Forelimb muscle (tissue), 1 donor: ENCODE results near the gene BCAS3. TPM values are rescaled to one million over a fixed set of nuclear protein-coding genes. Genes with fewer than 3 reads are reported as not detected.
"Not testable (repeated sequence)": the region's sequence is repeated elsewhere in the genome, so short reads cannot be mapped to it uniquely, and the experiment has no call there.

Source experiments
- DNase-seq: peaks from one replicate; pipeline ENCODE4 v3.0.0-alpha.2; 2013; ENCODE audit warnings: low read depth
- polyA plus RNA-seq: library from polyadenylated mRNA; unstranded; fragments of 120-200 nt; gene quantifications from one replicate; pipeline ENCODE4 v1.2.1, GENCODE V29; 2013; ENCODE audit not compliant: insufficient read length

Gene BCAS3
- polyA plus RNA-seq, 1 donor, result 10.1 TPM

DNA sequence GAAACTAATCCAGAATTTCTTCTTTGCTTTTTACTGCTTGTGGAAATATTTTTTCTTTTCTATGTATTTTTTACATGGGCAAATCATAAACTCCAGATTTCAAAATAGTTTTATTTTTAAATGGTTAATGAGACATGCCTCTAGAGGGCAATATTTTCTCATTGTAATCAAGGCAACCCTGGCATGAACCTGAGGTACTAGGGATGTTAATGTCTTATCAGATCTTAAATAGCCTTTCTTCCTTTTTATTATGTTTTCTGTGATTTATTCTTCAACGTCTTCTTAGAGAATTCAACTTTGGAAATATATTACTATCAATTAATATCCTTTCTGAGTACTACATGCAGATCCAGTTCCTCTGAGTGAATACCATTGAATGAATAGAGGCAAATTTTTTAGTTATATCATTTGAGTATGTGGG, 324.7 kb downstream of the BCAS3 start:
- no peak for DNase-seq

DNA sequence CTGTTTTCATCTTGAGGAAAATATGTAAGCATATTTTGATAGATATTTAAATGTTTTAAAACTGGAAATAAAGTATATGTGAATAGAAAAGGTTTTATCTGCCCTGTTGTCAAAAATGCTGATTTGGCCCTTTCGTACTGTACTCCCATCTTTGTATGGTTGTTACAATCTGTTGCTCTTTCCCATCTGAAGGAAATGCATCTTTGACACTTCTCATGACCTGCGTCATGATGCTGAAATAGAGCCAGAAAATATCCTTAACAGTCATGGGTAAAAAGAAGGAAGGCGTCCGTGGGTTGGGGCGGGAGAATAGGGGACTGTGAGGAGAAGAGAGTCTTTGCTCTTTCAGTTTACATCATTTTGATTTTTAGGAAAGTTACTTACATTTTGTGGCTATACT, 327.7 kb downstream of the BCAS3 start:
- no peak for DNase-seq

DNA sequence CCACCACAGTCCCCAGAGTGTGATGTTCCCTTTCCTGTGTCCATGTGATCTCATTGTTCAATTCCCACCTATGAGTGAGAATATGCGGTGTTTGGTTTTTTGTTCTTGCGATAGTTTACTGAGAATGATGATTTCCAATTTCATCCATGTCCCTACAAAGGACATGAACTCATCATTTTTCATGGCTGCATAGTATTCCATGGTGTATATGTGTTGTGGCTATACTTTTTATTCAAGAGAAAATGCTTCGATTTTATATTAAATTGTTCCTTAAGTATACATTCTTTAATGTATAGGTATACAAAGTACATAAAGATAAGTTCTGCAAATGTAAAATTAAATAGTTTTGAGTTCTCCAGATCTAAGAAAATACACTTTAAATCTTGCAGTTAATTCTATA, 328.3 kb downstream of the BCAS3 start:
- not testable (repeated sequence) for DNase-seq

DNA sequence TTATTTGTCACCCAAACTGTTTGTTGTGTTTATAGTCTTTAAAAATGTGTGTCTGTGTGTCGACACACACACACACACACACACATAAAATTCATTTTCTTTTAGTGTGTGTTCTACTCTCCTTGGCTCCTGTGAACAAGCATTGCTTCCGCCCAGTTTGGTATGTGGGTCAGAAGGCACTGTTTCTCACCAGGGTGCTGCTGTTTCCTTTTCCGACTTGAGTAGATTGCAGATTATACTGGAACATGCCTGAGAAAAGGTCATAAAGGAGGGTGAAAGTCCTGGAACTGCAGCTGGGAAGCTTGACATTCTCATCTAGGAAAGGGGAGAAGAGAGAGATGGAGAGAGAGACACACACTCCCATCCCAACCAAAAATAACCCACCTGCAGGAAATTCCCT, 330.3 kb downstream of the BCAS3 start:
- DNase-seq, result no peak

DNA sequence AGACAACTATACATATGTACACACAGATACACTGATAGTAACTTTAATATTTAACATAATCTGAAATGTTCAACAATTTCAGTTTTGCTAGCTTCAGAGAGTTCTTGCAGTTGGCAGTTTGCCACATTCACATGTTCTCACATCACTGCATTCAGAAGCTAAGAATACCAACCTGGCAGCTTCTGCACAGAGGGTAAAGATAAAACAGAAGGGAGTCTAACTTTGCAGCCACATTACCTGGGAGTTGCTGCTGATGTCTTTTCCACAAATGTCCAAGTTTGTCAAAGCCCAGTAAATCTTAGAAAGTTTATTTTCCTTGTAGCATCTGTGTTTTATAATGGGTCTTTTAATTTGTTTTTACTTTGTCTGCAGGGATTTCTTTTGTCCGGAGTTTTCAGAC, 332.0 kb downstream of the BCAS3 start:
- DNase-seq, result no peak

DNA sequence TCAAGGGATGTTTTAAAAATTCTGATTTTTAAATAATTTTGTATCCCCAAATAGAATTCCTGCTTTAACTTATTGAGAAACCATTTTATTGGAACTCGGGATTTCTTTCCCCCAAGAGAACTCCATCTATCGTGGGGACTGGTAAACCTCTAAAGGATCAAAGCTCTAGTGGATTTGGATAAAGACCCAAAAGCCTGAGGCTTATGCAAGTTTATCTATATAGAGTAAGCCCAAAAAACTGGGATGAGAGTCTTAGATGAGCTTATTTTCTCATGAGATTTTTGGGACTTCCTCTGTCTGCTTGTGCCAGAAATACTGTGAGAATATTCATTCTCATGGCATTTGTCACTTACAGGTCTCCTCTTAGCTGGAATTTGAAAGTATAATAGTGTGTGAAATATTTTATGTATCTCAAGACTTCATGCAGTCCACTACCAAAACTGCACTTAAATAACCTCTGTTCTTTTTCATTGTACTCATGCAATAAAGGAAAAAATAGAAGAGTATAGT, 333.1 kb downstream of the BCAS3 start:
- DNase-seq, result no peak

DNA sequence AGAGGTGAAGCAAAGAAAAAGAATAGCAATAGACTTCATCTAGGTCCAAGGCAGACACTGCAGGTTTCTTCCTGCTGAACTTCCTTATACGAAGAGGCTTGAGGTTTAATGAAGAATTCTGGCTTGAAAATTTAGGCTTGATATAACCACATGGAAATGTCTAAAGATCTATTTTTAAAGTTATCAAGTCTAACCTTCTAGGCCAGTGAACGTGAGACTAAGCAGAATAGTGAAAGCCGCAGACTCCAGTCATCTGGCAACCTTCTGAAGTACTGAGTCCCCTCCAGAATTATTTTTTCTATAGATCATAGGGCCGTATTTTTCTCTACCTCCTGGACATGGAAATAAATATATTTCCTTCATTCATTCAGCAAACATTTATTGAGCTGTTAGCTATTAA, 333.6 kb downstream of the BCAS3 start:
- no peak for DNase-seq

DNA sequence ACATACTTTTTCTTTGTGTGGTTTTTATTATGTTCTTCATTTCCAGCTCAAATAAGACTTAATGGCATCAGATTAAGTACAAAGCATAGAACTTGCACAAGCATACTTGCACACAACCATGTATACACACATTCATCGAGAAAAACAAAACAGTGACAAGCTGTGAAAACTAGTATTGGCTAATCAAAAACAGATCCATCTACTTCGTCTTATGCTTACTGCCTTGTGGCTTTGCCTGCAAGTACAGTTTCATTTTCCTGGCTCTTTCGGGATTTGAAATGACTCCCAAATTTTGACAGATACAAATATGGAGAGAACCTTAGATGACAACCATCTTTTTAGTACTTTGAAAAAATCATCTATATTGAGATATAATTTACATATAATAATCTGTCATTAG, 338.3 kb downstream of the BCAS3 start:
- DNase-seq, result no peak

DNA sequence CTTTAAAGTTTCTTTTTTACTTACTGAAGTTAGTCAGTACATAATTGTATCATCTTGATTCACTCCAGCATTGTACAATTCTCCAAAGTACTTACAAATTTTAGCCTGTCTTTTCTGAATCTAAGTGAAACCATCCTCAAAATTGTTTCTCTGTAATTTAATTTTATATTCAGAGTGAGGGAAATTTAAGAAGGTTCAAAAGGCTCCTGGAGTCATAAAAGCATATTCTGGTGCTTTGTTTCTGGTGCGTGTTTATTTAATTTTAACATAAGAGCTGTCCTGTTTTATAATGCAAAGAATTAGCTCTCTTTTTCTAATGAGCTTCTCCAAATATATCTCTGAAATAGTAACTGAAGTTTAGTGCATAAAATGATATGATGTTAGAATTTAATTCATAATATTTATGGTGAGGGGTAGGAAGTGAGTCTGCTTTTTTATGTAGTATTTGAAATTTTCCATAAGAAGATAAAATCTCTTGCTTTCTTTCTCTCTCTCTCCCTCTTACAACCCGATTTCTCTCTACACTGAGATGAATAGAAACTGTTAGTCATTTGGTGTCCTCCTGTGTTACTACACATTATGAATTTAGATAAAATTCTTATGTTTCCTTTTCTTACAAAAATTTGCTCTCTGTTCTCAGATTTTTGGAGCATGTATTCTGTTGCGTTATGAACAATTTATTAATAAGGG, 339.8 kb downstream of the BCAS3 start:
- no peak for DNase-seq

DNA sequence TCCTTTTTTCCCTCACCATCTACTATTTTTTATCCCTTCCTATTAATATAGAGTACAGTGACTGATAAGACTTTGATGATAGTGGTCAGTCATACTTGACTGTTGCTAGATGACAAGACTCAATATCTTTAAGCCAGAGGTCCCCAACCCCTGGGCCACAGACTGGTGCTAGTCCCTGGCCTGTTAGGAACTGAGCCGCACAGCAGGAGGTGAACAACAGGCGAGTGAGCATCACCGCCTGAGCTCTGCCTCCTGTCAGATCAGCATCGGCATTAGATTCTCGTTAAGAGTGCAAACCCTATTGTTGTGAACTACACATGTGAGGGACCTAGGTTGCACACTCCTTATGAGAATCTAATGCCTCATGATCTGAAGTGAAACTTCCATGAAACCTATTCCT, 341.3 kb downstream of the BCAS3 start:
- DNase-seq, result no peak

DNA sequence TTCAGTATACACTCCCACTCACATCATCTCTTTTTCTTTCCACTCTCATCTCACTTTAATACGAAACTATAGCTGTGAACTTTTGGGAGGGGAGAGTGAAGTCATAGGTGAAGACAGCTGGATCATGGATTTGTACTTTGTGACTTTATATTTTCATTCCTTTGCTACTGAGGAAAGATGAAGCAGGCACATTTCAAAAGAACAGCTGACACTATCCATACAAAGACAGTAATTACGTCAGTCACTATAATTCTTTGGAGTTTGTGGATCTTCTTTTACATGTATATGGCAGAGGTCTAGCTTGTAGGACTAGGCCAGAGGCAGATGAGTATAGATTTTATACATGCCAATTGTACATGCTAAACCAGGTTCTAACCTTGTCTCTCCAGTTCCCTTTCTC, 346.3 kb downstream of the BCAS3 start:
- no peak for DNase-seq

DNA sequence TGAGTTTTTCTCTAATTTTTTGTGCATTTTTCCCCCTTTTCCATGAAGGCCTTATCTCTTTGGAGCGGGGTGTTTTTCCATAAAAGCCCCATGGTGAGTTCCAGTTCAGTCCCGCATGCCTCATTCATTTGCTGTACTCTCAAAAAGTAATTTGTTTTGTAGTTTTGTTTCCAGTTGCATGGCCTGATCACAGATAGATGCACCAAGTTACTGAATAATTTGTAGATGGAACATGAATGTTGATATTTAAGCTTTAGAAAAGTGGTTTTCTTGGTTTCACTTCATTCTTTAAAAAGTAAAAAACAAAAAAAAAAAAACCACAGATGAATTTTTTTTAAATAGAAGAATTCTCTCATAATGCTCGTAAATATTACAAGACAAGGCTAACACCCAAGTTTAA, 349.2 kb downstream of the BCAS3 start:
- no peak for DNase-seq

DNA sequence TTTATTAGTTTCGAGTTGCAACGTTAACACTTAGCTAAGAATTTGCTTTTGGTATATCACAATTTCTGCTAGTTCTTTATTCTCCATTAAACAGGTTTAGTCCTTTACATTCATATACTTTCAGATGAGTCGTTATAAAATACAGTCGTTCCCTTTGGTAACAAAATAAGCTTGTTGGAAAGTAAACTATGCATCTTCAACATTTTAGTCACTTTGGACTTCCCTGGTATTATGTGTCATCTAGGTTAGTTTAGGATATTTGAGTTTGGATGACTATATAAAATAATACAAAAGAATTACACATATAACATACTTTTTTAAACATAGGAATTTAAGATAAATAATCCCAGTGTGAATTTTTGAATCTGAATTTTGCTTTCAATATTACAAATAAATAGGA, 351.5 kb downstream of the BCAS3 start:
- DNase-seq, result no peak

DNA sequence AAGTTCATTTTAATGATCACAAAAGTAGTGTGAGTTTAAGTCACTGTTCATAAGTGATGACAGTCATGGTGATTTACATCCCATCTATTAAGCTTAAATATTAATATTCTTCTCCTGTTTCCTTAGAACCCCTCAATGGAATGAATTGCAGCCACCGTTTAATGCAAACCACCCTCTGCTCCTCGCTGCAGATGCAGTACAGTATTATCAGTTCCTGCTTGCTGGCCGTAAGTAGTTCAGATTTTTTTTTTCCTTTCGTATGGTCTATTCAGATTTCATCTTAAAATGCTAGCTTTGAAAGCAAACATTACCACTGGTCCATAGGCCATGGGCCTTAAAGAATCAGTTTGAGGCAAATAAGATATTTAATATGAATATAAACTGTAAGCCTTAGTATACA, 363.0 kb downstream of the BCAS3 start:
- DNase-seq, result no peak

DNA sequence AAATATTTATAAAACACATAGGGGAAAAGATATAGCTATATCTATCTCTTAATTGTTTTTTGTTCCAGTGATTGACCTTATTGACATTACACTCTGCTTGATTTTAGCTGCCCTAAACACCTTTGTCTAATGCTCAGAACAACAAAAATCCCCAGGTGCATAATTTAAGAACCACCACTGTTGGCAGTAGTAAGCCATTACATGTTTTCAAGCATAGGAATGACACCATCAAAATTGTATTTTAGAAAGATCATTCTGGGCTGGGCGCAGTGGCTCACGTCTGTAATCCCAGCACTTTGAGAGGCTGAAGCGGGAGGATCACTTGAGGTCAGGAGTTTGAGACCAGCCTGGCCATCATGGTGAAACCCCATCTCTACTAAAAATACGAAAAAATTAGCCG, 364.7 kb downstream of the BCAS3 start:
- not testable (repeated sequence) for DNase-seq

DNA sequence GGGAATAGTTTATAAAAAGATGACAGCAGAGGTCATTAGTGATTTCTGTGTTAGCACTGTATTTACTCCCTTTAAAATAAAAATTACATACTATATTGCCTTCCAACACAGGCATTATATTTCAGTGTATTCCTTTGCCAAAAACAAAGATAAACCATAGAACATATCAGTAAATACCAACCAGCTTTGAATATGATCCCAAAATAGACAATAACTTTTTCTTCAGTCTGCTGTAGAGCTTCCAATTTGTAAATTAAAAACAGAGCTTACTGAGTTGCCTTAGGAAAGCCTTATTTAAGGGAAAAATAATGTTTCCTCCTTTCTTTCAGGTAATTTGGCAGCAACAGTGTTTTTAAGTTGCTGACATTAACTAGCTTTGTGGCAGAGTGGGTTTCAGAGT, 369.9 kb downstream of the BCAS3 start:
- no peak for DNase-seq

DNA sequence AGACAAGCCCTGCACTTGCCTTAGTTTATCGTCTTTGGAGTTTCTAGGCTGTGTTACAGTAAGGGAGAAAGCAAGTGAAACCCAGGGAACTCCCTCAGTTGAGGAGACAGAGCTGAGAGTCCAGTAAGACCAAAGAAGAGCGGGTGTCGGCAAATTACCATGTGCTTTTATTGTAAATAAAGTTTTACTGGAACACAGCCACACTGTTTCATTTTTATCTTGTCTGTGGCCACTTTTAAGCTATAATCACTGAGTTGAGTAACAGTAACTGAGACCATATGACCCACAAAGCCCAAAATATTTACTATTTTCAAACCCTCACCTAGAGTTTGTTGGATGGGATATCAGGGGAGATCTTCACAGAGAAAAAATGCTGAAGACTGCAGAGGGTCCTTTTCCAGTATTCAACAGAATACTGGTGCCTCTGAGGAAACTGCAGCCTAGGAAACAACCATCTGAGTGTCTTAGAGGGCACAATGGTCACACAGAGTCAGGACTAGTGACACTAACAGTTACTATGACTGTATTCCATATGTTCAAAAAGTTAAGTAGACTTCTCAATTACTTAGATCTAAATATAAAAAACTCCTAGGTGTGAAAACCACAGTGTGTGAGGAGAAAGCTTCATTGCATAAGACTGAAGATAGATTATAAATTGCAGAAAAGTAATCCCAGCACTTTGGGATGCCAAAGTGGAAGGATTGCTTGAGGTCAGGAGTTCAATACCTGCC, 370.9 kb downstream of the BCAS3 start:
- no peak for DNase-seq

DNA sequence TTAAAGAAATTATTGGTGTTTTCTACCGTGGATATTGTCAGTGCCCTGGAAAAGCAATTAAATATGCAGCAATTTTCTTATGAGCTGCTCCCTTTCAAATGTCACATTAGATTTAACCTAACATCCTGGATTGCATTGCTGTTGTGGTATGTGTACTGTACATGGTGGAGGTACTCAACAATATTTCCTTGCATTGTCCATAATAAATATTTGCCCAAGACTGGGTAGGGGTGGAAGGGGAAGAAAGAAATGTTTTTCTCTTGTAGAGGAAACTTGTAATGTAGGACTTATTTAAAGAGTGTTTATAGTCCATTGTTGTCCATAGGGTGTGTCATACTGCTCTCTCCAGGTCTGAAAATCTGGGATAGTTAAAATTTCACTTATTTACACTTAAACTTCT, 375.8 kb downstream of the BCAS3 start:
- DNase-seq, result no peak

DNA sequence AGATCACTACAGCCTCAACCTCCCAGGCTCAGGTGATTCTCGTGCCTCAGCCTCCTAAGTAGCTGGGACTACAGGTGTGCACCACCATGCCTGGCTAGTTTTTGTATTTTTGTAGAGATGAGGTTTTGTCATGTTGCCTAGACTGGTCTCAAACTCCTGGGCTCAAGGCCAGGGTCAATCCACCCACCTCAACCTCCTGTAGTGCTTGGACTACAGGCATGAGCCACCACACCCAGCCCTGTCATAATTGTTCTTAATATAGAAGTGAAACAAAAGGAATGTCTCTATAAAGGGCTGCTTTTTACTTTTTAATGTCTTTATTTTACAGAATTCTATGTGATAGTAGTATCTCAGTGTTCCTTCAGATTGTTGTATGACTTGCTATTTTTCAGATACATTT, 376.8 kb downstream of the BCAS3 start:
- DNase-seq, result no peak

DNA sequence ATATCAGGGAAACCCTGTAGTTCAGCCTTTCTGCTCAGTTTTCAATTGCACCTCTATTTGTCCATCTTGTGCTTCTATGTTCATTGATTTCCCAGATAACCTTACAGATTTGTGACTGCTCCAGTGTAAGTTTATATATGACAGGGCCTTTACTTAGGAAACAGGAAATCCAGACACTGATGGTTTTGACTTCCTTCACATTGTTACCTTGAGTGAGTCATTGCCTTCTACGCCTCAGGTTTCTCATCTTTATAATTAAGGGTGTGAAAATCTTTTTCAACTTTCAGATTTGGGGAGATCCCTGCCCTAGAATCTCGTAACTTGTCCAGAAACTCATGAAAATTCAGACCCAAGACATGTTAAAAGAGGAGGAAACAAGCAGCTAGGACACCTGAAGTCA, 379.6 kb downstream of the BCAS3 start:
- DNase-seq, result no peak

DNA sequence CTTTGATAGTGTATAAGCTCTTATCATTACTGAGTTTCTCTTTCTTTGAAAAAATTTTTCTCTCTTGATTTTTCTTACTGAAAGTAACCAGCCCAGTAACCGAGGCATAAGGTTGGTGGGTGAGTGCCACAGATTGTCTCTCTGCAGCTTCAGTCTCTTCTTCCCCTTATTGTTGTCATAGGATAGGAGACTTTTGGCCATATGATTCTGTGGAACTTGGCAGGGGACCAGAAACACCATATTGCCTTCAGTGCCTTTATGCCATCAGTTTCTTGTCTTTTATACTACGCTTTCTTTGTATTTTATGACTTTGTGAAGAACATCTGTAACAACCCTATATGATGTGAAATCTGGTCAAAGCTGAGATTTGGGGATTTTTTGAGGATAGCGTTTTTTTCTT, 380.4 kb downstream of the BCAS3 start:
- no peak for DNase-seq

DNA sequence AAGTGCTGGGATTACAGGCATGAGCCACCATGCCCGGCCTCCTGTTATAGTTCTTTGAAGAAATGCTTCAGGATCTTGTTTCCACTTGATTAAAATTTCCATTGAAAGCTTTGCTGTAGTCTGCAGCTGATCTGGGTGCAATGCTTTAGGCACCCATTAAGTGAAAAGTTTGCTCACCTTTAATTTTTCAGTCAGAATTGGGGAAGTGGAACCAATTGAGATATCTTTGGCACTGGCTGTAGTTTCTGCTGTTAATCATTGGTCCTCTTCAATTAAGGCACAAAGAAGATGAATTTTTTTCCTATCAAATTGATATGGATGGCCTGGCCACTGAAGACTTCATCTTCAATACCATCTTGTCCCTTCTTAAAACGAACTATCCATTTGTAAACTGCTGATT, 385.9 kb downstream of the BCAS3 start:
- no peak for DNase-seq
